ENCODE data around the gene FHL2.

FHL2 gene

DNA sequence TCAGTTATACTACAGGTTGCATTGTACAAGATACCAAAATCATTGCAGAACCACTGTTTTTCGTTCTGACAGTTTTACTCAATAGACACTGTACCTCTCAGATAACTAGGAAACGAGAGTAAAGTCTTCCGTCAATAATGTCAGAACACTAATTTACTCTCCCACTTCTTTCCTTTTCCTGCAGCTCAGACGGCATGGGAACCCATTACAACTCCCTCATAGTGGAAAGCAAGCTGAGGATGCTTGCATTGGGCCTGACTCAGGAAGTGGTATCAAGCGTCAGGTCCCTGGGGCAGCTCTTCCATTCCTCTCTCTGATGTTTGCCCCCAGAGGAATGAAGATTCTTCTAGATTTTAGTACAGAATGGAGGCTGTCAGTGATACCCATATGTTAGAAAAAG lies 23.9 kb upstream of the FHL2 start:
- no peak for DNase-seq (ENCODE audit: low spot score)

DNA sequence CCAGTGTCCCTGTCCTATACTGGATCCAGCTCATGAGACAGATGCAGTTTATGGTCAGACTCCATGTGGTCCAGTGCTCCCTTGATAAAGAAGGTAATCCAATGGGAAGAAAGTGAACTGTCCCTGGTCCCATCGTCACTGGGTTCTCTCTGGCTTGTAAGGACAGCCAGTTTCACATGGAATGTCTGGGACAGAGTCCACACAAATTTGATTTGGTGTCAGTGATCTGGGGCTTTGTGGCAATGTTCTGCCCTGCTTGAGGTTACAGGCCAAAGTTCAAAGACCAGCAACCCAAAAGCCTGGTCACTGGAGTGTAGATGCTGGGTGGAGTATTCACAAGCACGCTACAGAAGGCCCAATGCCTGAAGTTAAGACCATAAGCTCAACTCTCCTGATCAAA lies 22.2 kb upstream of the FHL2 start:
- DNase-seq (ENCODE audit: low spot score), result no peak

DNA sequence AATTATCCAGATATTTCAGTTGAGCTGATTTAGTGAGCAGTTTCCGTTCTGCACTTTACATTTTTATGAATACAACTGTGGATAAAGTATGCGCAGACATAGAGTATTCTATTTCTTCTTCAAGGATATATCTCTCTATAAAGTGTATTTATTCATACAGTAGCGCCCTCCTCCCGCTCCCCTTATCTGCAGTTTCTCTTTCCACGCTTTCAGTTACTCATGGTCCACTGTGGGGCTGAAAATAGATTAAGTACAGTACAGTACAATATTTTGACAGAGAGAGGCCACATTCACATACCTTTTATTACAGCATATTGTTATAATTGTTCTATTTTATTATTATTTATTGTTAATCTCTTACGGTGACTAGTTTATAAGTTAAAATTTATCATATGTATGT lies 19.7 kb upstream of the FHL2 start:
- DNase-seq (ENCODE audit: low spot score), result no peak

DNA sequence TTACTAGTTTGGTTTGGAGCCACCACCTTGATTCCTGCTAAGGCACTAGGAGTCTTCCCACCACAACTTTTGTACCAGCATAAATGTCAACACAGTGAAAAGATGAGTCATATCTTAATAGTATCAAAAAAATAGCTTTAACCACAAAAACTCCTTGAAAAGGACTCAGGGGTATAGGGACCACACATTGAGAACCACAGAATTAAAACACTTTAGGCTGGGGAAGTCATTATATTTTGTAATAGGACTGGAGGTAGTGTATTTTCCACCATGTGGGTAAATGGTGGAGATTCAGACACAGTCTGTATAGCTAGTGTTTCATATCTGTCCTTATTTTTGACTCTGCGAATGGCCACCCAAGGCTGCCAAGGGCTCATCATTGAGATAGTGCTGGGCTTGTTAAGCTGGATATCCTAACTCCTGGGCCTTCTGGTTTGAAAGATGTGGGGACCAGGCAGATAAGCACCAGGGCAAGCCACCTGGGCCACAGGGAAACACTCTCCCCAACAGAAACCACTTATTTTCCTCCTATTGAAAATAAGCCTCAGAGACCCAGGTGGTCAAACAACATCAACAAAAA lies 19.1 kb upstream of the FHL2 start:
- no peak for DNase-seq (ENCODE audit: low spot score)

DNA sequence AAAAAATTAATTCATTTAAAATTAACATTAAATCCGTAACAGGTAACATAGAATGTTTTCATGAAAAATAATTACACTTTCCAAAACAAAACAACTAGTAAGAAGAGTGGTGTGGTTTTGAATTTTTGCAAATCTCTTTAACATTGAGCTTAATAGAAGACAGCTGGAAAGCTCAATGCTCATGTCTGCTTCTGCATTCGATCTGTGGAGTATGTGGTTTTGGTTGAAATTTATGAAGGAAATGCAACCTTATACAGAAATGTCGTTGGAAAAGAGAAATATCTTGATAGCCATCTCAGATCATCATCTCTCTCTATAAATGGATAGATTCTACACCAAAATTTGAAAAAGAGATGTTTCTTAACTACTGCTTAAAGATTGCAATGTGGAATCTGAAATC lies 17.3 kb upstream of the FHL2 start:
- no peak for DNase-seq (ENCODE audit: low spot score)

DNA sequence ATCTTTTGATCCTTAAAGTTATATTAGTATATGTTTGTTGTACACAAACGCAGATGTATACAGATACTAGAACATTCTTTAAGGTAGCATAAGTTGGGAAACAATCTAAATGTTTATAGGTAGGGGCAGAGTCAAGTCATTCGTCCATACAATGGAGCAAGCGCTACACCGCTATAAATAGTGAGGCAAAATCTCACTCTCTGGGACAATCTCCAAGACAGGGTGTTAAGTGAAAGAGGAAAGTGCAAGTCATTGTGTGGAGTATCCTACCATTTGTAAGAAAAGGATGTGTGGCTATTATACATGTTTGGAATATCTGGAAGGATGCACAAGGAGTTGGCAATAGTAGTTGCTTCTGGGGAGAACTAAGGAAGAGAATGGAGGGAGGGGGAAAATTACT lies 16.2 kb upstream of the FHL2 start:
- no peak for DNase-seq (ENCODE audit: low spot score)

DNA sequence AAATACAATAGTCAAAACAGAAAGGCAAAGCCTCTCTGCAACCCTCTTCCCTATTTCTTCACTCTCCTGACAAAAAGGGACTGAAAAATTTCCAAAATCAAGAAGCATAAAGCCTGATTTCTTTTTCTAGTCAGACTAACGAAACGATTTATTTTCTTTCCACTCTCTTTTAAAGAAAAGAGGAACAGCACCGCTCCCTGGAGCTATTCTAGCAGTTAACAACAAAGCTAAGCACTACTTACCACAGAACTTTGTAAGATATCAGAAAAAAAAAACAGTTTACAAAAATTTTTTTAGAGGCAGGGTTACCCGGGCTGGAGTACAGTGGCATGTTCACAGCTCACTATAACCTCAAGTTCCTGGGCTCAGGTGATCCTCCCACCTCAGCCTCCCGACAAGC lies 14.4 kb upstream of the FHL2 start:
- no peak for DNase-seq (ENCODE audit: low spot score)

DNA sequence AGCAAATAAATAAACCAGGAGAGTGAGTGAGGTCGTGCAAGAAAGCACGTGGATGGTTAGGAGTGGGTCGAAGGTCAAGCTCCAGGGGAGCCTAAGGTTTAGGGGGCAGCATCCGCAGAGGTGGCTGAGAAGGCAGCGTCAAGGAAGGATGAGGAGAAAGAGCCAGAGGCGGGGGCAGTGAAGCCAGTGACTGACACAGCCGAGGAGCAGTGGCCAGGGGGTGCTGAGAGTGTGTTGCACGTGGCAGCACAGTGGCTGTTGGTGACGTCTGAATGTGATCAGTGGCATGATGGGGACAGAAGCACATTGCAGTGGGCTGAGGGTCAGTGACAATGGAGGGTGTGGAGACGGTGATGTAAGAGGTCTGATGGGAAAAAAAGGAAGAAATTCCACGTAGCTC lies 13.7 kb upstream of the FHL2 start:
- no peak for DNase-seq (ENCODE audit: low spot score)

DNA sequence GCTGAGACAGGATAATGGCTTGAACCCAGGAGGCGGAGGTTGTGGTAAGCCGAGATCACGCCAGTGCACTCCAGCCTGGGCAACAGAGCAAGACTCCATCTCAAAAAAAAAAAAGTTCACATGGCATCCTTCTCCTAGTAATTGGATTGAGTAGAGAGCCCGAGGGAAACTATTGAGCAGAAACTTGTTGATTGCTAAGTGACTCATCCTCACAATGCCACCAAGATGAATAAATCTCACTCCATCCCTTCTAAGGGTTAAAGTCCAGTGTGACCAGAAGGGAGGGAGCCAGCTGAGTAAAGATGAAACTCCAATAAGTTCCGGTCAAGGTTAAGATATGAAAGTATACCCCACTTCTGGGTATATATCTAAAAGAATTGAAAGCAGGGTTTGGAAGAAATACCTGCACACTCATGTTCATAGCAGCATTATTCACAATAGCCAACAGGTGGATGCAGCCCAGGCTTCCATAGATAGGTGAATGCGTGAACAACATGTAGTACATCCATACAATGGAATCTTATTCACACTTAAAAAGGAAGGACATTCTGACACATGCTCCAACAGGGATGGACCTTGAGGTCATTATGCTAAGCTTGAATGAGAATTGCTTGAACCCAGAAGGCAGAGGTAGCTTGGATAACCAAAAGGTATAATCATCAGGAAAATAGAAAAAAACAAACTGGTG lies 13.0 kb upstream of the FHL2 start:
- no peak for DNase-seq (ENCODE audit: low spot score)

DNA sequence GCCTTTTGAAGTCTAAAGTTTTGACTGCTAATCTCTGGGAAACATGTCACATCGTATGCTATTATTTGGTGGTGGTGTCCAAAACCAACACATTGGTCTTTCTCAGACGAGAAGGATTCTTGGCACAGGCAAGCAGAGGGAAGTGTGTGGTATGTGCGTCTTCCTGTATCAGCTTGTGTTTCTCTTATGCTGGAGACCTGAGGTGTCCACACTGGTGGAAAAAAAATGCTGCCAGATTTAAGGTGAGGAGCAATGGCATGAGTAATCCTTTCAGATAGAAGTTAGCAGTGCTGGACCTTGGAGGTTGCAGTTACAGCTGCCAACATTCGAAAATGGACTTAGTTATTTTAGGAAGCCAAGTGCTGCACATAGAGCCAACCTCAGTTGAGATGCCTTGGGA lies 11.7 kb upstream of the FHL2 start:
- DNase-seq (ENCODE audit: low spot score), result no peak

DNA sequence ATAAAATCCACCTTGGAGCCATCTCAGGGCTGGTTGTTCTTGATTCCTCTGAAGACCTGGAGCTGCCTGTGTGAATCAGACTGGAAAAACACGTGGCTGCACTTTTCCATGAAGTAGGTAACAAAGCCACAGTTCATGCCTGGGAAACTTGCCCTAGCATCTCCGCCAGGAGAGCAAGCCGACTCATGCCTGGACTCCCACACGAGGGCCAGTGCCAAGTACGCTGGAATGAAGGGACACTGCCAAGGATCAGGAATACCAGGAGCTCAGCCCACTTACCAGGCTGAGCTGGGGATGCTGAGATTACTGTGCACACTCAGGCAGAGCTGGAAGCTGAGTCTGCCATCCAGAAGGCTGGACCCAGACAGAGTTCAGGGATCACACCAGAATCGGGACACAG lies 10.9 kb upstream of the FHL2 start:
- no peak for DNase-seq (ENCODE audit: low spot score)

DNA sequence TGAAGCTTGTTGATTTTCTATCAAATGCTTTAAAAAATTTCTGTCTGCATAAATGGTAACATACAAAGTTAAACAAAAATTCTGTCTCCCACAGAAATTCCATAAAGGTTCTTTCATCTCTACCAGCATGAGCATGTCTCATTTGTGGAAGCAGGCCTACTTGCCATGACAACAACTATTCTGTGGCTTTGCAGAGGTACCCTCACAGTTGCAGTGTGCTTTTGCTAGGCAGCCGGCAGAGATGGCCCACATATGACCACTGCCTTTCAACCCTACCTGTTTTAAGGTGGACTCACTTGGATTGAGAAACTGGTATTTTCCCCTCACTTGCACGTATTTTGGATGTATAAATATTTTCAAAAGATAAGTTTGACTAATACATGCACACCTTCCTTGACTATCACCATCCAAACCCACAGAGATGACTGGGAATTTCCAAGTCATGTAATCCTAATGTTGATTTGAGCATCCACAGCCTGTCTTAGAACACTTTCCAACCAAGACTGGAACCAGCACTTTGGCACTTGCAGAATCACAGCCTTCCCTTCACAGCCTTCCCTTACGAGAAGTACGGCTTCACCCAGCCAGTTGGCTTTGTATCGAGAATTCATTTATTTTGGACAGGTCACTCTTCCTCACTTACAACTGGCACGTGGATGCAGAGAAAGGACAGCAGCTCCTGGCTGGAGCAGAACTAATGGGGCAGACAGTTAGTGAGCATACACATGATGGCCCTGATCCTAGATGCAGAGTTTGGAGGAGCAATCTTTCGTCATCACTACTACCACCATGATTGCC lies 9.3 kb upstream of the FHL2 start:
- no peak for DNase-seq (ENCODE audit: low spot score)

DNA sequence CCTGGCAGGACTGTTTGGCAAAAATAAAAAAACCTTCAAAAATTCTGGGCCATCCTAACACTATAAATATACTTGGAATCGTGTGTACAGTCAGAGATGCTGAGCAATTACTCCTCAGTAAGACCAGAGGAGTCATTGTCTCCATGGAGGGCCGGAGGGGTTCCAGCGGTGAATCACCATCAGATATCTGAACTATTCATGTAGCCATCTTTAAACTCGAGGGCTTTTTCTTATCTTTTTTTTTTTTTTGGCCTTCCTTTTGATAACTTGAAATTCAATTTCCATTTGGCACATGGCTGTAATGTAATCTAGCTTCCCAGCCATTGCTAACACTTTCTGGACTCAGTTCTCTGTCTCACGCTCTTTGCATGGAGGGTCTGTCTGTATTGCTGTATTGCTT lies 7.4 kb upstream of the FHL2 start:
- DNase-seq (ENCODE audit: low spot score), result no peak

DNA sequence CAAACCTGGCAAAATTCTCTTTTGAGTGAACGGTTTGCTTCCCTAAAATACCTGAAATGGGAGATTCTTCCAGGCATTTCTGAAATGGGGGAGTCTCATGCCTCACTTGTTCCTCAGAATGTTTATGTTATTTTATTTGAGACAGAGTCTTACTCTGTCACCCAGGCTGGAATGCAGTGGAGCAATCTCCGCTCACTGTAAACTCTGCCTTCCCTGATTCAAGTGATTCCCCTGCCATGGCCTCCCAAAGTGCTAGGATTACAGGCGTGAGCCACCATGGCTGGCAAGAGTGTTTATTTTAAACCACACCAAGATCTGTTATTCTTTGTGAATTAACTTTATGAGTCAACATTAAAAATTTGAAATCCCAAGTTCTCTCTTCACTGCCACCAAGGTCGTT lies 6.4 kb upstream of the FHL2 start:
- no peak for DNase-seq (ENCODE audit: low spot score)

DNA sequence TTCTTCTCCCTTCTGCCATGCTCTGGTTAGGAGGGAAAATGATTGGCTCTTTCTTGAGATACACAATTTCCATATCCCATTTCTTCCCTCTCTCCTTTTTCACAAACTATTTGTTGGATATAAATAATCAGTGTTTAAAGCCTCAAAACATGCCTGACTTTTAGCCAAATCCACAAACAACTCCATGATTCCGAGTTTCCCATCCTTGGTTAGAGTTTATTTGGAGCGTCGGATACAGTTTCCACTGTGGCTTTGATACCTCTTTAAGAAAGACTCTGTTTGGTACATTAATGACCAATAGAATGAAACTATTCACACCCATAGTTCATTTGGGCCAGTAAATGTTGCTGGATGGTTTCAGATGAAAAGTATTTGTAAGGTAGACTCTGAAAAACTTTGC lies 5.9 kb upstream of the FHL2 start:
- DNase-seq (ENCODE audit: low spot score), result no peak

DNA sequence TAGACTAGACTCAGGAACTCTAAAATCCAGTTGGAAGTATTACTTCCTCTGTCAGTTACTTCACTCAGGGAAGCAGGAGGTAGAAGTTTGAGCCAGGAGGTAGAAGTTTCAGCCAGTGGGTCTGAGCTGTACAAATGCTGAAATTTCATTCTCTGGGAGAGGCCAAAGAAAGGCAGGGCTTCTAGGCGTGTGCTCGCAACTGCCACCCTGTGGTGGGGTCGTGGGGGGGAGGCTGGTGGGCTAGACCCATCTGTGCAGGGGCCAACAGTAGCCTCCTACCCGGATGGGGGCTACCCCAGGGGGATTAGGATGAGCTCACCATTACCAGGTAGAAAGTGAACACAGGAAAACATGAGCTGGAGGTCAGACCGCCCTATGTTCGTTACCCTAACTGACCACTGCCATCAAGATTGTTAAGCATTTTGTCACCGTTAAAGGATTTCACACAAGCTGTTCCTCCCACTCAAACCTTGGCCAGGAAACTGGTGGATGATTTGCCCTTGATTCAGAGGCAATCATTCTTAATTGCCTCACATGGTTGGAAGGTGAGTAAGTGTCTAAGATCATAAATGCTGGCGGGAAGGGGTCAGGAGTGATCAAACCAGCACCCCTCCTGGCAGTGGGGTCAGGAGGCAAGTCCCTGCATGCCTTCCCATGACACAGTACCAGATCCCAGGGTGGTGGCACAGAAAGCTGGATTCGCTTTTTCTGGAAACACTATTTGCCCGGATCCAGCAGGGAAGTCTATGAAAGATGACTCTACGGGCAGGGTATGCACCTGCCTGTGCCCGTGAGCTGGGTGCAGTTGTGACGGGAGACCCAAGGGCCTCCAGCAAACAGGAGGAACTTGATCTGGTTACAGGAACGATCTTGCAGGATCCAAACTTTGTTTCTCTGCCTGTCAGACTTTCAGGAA lies 5.2 kb upstream of the FHL2 start:
- no peak for DNase-seq (ENCODE audit: low spot score)

DNA sequence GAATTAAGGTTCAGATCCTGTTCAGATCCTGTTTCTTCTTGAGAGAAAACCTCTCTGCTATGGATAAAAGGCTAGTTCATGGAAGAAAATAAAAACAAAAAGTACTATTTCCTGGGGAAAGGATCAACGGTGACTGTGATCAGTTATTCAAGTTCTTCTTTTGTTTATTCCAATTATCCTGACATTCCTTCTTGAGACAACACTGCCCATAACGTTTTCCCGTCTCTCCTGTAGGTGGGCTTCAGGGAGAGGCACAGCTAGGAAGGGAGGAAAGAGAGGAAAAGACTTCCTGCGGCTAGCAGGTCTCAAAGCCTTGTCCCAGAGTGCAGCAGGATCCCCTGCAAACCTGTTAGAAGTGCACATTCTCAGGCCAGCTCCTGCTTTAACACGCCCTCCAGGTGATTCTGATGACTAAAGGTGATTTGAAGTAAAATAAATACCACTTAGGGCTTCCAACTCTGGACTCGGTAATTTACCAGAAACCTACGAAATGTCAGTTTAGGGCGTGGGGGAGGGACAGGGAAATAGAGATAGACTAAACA lies 4.5 kb upstream of the FHL2 start:
- no peak for DNase-seq (ENCODE audit: low spot score)

DNA sequence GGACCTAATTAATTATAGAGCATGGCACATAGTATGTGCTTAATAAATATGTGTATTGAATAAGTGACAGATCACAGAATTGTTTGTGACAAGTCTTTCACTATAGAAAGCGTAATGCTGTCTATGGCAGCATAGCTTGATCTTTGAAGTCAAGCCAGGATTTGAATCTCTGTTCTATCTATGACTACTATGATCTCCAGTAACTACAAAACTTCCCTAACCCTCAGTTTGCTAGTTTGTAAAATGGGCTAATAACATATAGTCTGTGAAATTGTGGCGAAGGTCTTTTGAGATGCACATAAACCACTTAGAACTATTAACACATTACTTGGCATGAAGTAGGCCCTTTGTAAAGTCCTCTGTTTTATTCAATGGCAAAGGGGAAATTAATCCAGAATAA lies 4.0 kb upstream of the FHL2 start:
- DNase-seq (ENCODE audit: low spot score), result no peak

DNA sequence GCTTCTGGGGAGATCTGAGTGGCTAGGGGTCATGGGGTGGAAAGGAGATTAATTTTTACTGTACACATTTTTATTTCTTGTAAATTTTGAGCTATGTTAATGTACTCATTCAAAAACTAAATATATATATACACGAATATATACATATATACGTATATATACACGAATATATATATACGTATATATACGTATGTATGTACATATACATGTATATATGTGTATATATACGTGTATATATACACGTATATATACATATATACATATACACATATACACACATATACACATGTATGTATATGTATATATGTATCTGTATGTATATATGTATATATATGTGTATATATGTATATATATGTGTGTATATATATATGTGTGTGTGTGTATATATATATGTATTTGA lies 3.0 kb upstream of the FHL2 start:
- no peak for DNase-seq (ENCODE audit: low spot score)

DNA sequence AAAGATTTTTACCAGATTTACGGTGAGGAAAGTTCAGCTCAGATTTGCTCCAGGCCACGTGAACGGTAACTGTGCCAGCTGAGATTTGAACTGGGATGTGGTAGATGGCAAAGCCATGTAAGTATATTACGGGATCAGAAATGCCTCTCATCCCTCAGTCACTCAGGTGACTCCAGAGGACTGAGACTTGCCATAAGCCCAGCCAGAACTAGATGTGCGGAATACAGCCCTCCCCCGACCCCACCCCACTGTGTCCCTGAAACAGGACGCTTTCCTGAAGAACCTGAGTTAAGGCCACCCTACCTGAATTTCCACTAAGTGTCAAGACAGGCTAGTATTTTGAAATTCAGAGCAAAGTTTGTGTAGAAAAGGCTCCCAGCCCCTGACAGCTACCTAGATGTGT lies 1.3 kb upstream of the FHL2 start:
- no peak for DNase-seq (ENCODE audit: low spot score)

DNA sequence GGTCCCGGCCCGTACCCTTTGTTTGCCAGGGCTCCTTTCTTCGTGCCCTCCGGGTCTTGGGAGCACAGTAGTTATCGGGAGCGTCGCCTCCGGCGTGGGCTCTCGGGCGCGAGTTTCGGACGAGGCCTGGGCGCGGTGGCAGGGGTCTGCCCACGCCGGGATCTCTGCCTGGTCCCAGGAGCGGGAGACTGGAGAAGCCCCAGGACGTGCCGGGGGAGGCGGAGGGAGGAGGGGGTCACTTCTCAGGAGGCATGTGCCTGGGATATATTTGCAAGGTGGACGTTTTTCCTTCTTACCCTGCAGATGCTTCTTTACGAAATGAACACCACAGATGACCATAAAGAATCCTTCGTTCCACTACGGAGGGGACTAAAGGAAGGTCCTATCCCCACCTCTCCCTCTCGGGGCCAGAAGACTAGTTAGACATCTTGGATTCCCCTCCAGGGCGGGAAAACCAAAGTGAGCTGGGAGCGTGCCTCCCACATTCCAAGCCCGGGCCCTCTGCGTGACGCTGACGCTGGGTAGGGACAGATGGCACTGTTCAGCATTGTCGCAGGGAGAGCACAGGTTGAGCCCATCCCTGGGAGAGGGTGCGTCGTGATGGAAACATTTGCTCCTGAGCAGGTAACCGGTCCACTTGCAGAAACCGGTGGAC lies 483 bp upstream of the FHL2 start:
- DNase-seq (ENCODE audit: low spot score), result no peak

DNA sequence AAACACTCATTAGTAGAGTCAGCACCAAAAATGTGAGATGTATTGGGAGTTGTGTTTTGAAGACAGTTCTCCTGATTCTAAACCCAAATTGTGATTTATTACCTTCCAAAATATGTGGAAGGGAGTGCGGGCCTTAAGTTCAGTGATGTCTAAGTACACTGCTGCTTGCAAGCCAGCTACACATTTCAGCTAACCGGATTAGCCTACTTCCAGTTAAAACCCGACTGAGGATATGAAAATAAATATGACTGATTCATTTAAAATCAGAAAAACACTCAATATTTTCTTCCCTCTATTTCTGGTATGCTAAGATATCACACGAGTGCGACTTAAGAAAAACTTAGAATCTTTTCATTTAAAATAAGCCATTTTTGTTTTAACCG lies 907 bp downstream of the FHL2 start:
- DNase-seq (ENCODE audit: low spot score), result no peak
